GM18870 (cell line): Measurements from ENCODE around the gene PTGER2.

Source experiments
- ATAC-seq: cut with Tn5 transposase; IDR thresholded peaks from one replicate; pipeline ENCODE4 v1.9.1; 2021; ENCODE audit warnings: moderate library complexity; ENCODE audit not compliant: unreplicated experiment

Gene PTGER2

GRCh38 chr14:52304248-52304904 lies 9.7 kb upstream of the PTGER2 start:
- no peak for ATAC-seq

GRCh38 chr14:52305014-52305413 lies 9.1 kb upstream of the PTGER2 start:
- no peak for ATAC-seq

GRCh38 chr14:52307376-52307775 lies 6.7 kb upstream of the PTGER2 start:
- ATAC-seq, result no peak

GRCh38 chr14:52307905-52308304 lies 6.2 kb upstream of the PTGER2 start:
- ATAC-seq, result no peak

- no peak for ATAC-seq
These were observed 3.6 kb upstream of the PTGER2 start for GRCh38 chr14:52310541-52310940.

- ATAC-seq, result no peak
These were observed 1.2 kb upstream of the PTGER2 start for GRCh38 chr14:52312931-52313355.

DNA sequence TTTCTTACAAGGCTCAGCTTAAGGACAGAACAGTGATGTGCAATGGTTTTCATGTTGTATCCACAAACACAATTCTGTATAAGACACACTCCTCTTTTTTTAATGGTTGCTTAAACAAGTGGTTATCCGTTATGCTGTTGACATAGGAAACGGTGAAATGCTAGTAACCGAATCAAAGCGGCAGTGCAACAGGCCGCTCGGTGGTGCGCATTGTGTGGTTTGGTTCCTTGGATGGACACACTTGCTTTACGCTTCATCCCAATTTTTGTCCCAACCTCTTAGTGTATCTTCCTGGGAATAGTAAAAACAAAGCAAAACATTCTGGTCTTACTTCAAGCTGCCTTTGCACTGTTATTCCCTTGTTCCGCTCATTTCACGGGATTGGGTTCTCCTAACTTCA lies 650 bp upstream of the PTGER2 start:
- ATAC-seq, result no peak

DNA sequence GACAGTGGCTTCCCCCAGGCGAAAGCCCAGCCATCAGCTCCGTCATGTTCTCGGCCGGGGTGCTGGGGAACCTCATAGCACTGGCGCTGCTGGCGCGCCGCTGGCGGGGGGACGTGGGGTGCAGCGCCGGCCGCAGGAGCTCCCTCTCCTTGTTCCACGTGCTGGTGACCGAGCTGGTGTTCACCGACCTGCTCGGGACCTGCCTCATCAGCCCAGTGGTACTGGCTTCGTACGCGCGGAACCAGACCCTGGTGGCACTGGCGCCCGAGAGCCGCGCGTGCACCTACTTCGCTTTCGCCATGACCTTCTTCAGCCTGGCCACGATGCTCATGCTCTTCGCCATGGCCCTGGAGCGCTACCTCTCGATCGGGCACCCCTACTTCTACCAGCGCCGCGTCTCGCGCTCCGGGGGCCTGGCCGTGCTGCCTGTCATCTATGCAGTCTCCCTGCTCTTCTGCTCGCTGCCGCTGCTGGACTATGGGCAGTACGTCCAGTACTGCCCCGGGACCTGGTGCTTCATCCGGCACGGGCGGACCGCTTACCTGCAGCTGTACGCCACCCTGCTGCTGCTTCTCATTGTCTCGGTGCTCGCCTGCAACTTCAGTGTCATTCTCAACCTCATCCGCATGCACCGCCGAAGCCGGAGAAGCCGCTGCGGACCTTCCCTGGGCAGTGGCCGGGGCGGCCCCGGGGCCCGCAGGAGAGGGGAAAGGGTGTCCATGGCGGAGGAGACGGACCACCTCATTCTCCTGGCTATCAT lies 663 bp downstream of the PTGER2 start:
- no peak for ATAC-seq

- no peak for ATAC-seq
These were observed 1.2 kb downstream of the PTGER2 start for GRCh38 chr14:52315355-52315718.

GRCh38 chr14:52318062-52318461 lies 4.0 kb downstream of the PTGER2 start:
- no peak for ATAC-seq

GRCh38 chr14:52318826-52319645 lies 4.9 kb downstream of the PTGER2 start:
- ATAC-seq, result no peak

DNA sequence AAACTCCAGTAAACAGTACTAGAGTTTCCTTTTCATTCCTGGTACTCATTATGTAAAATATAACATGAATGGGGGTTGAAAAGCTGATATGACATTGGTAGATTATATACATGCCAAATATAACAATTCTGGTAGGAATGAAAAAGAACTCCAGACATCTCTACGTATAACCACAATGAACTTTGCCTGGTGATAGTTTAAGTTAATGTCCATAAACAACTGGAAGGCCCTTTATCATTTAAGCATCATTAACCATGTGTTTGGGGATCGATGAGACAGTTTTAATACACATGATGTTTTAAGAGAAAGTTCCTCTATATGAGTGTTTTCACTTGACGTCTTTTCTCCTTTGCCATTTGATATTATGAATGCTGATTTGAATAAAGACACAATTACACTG lies 5.8 kb downstream of the PTGER2 start:
- no peak for ATAC-seq

DNA sequence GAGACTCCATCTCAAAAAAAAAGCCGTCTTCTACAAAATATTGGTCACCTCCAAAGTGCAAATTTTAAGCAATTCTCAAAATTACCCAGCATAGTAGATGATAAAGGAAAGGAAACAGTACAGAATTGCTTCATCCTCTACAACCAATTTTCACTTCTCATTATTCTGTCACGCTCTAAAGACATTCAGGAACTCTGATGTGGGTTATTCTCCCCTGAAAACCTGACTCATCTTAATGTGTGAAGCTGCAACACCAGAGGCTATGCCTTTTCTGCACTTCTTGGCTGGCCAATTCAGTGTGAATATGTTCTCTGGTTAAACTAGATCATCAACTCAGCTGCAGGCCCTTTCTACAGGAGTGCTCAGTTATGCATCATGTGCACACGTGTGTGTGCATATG lies 11.0 kb downstream of the PTGER2 start:
- peak; percentile 94 for ATAC-seq

DNA sequence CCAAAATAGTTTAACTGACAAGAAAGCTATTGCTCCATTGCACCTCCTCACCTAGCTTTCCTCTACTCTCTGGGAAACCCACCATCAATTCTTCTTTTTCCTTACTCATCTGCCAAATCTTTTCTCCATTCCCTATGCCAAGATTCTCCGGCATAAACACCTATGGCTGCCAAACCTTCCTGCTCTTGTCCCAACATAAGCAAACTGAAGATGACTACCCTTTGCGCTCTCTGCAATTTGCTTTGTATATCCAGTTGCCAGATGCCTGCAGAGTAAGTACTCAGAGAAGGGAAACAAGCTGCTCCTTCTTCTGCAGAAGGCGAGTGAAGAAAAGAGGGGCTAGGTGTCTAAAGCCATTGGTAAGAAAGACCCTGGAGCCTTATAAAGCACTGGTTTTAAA lies 11.5 kb downstream of the PTGER2 start:
- ATAC-seq, result no peak

- ATAC-seq, result peak; percentile 31
These were observed 13.5 kb downstream of the PTGER2 start for GRCh38 chr14:52327374-52328226.

DNA sequence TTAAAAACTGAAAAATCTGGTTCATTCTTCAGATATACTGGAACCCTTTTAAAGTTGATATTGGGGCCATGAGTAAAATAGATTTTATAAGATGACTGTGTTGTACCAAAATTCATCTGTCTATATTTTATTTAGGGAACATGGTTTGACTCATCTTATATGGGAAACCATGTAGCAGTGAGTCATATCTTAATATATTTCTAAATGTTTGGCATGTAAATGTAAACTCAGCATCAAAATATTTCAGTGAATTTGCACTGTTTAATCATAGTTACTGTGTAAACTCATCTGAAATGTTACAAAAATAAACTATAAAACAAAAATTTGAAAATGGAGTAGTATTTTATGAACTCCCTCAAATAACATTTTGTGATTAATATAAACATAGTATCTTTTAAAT lies 14.2 kb downstream of the PTGER2 start:
- ATAC-seq, result no peak

DNA sequence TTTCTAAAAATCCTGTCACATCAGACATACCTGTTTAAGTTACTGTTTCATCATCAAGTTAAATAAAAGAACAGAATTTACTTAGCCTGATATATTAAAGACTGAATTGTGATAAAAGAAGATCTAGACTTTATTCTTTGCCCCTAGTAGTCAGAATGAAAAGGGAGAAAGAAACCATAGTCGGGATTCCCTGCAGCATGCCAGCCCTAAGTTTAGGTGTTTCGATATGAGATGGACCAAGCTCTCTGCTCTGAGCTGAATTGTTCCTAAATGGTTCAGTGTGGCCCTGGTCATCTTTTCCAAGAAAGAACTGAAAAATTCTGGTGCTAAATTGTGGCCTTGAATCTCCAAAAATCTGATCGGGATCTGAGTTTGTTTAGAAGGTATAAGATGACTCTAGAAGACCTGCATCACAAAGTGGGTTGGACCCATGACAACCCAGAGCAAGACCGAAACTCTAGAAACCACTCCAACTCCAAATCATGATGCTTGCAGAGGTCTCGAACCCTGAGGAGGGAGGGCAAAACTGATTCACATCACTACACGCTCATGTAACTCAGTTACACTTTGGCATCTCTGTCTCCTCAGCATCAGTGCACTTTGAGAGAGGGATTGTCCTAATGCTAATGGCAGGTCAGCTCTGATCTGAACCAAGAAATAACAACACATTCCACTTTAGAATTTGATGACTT lies 15.7 kb downstream of the PTGER2 start:
- ATAC-seq, result no peak

DNA sequence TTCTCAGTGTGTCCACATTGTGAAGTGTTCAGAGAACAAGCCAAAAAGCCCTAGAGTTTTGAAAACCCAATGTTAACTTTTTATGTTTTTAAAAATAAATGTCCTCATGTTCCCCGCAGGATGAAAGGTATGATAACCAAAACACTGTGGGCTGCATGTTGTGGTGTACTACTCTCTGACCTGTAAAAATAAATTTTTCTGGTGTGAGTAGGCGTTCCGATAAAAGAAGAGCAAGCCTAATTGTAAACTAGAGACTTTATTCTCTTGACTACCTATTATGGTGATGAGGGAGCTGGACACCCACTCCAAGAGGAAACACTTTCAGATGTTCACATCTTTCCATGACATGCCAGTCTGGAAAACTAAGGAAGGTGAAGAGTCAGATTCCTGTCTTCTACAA lies 18.2 kb downstream of the PTGER2 start:
- ATAC-seq, result no peak

- ATAC-seq, result no peak
These were observed 19.0 kb downstream of the PTGER2 start for GRCh38 chr14:52333108-52333507.
